Activated CD4-positive, alpha-beta T cell treated with anti-CD3 and anti-CD28 coated beads for 36 hours (primary cell): ENCODE results near the gene LPP. TPM values are rescaled to one million over a fixed set of nuclear protein-coding genes. Genes with fewer than 3 reads are reported as not detected.
A peak's percentile ranks its signal among the peaks of the same experiment; 100 is the strongest.

ENCODE experiments used
- ATAC-seq: fragments of 200-7000 bp; cut with Tn5 transposase; one replicate; pipeline ENCODE4 v1.10.0; 2021; ENCODE audit warnings: mild to moderate bottlenecking, moderate library complexity
- CTCF ChIA-PET: fragments of 350-600 bp; sonication (Branson Sonifier 250); formaldehyde crosslinking; loops from one replicate; lab custom pipeline; 2021; ENCODE audit warnings: antibody characterized with exemption; lab: Charles Lee
- POLR2A ChIA-PET: fragments of 350-600 bp; sonication (Branson Sonifier 250); formaldehyde crosslinking; loops from one replicate; lab custom pipeline; 2021; ENCODE audit warnings: antibody characterized with exemption, inconsistent platforms; lab: Charles Lee
- DNase-seq: peaks from one replicate; pipeline ENCODE4 v3.0.0-alpha.2; 2020
- H3K27ac Mint-ChIP-seq: one replicate; pipeline ENCODE4 v1.8.0; 2021; ENCODE audit warnings: mixed read lengths
- H3K27me3 Mint-ChIP-seq: one replicate; pipeline ENCODE4 v1.8.0; 2021; ENCODE audit warnings: mixed read lengths
- H3K36me3 Mint-ChIP-seq: one replicate; pipeline ENCODE4 v1.8.0; 2021; ENCODE audit warnings: low read depth, mixed read lengths
- H3K4me1 Mint-ChIP-seq: one replicate; pipeline ENCODE4 v1.8.0; 2021; ENCODE audit warnings: mixed read lengths
- H3K4me3 Mint-ChIP-seq: one replicate; pipeline ENCODE4 v1.8.0; 2021; ENCODE audit warnings: mild to moderate bottlenecking, moderate library complexity, mixed read lengths
- H3K9me3 Mint-ChIP-seq: one replicate; pipeline ENCODE4 v1.8.0; 2021; ENCODE audit warnings: low read depth, mixed read lengths
- intact Hi-C, 2 experiments: fragments of 100-400 bp; cut with DNase I in 1 of 2; cut with micrococcal nuclease in 1 of 2; formaldehyde crosslinking; loops; one replicate each; pipeline versions ENCODE4 v1.14.2 to v1.15.1; 2022 to 2024; cut with DNase I, micrococcal nuclease
- total RNA-seq, 2 experiments: library from RNA; stranded (reverse); gene quantifications; one replicate each; pipeline ENCODE4 v1.2.3, GENCODE V29; 2021

The LPP gene
- total RNA-seq, 2 experiments from 2014 or later = 34.7 to 40.6 TPM

- ChIA-PET CTCF (interaction anchor here (0.7 kb wide), 1 partner anchor 524 kb away, joined by 3 read pairs; no protein-coding TSS in a partner anchor), POLR2A (no interaction called here)
- DNase-seq = no peak
- Mint-ChIP-seq H3K27ac (no peak overlapping the region), H3K36me3 (peaks cover 26% of the 10 kb centered on the region), H3K27me3 (no peaks in the 10 kb centered on the region), H3K4me1 (peaks cover 4% of the 10 kb centered on the region), H3K9me3 (peaks cover 2% of the 10 kb centered on the region), H3K4me3 (no peak overlapping the region)
- intact Hi-C loops = no loop called here
- ATAC-seq = peak; percentile 58
Observed at GRCh38 chr3:188489639-188490405, 335.9 kb downstream of the LPP start.

GRCh38 chr3:188490416-188490815 lies 336.5 kb downstream of the LPP start:
- Mint-ChIP-seq H3K4me3 (no peak overlapping the region), H3K36me3 (peaks cover 22% of the 10 kb centered on the region), H3K27me3 (no peaks in the 10 kb centered on the region), H3K9me3 (peaks cover 2% of the 10 kb centered on the region), H3K27ac (no peak overlapping the region), H3K4me1 (peaks cover 4% of the 10 kb centered on the region)
- no peak for ATAC-seq
- CTCF ChIA-PET = interaction anchor here (0.7 kb wide), 1 partner anchor 523 kb away, joined by 3 read pairs; no protein-coding TSS in a partner anchor
- intact Hi-C loops = no loop called here
- POLR2A ChIA-PET = no interaction called here
- no peak for DNase-seq

GRCh38 chr3:188491276-188491687 lies 337.3 kb downstream of the LPP start:
- Mint-ChIP-seq H3K27me3 (no peaks in the 10 kb centered on the region), H3K36me3 (peaks cover 22% of the 10 kb centered on the region), H3K4me1 (peaks cover 4% of the 10 kb centered on the region), H3K4me3 (no peak overlapping the region), H3K9me3 (peaks cover under 1% of the 10 kb centered on the region), H3K27ac (no peak overlapping the region)
- DNase-seq = no peak
- no peak for ATAC-seq
- CTCF ChIA-PET = no interaction called here
- intact Hi-C loops = no loop called here
- POLR2A ChIA-PET = no interaction called here

GRCh38 chr3:188496390-188496789 lies 342.4 kb downstream of the LPP start:
- H3K27me3 Mint-ChIP-seq = no peaks in the 10 kb centered on the region
- H3K4me3 Mint-ChIP-seq = no peak overlapping the region
- CTCF ChIA-PET = interaction anchor here (0.8 to 0.9 kb wide), 2 partner anchors 11 to 317 kb away, joined by 3 to 5 read pairs; no protein-coding TSS in a partner anchor
- H3K27ac Mint-ChIP-seq = no peak overlapping the region
- H3K4me1 Mint-ChIP-seq = no peaks in the 10 kb centered on the region
- peaks cover 3% of the 10 kb centered on the region for H3K9me3 Mint-ChIP-seq
- ATAC-seq = no peak
- intact Hi-C loops = no loop called here
- no peak for DNase-seq
- POLR2A ChIA-PET = no interaction called here
- peaks cover 13% of the 10 kb centered on the region for H3K36me3 Mint-ChIP-seq

- Mint-ChIP-seq H3K9me3 (peaks cover 3% of the 10 kb centered on the region), H3K4me1 (no peaks in the 10 kb centered on the region), H3K4me3 (no peak overlapping the region), H3K27me3 (no peaks in the 10 kb centered on the region), H3K36me3 (peaks cover 13% of the 10 kb centered on the region), H3K27ac (no peak overlapping the region)
- intact Hi-C loops = no loop called here
- ATAC-seq (no peak), DNase-seq (no peak)
- ChIA-PET POLR2A (no interaction called here), CTCF (no interaction called here)
Observed at GRCh38 chr3:188497021-188497420, 343.1 kb downstream of the LPP start.

- intact Hi-C loops = no loop called here
- no peak for DNase-seq
- Mint-ChIP-seq H3K27me3 (no peaks in the 10 kb centered on the region), H3K9me3 (peaks cover 30% of the 10 kb centered on the region), H3K4me1 (peaks cover 10% of the 10 kb centered on the region), H3K27ac (no peak overlapping the region), H3K36me3 (peaks cover 30% of the 10 kb centered on the region), H3K4me3 (no peak overlapping the region)
- POLR2A ChIA-PET = no interaction called here
- ATAC-seq = no peak
- CTCF ChIA-PET = interaction anchor here (1.3 kb wide), 1 partner anchor 764 kb away, joined by 3 read pairs; no protein-coding TSS in a partner anchor
Observed at GRCh38 chr3:188503647-188504046, 349.7 kb downstream of the LPP start.

- intact Hi-C loops = no loop called here
- no peak for ATAC-seq
- Mint-ChIP-seq H3K4me3 (no peak overlapping the region), H3K4me1 (peaks cover 10% of the 10 kb centered on the region), H3K27ac (no peak overlapping the region), H3K27me3 (no peaks in the 10 kb centered on the region), H3K36me3 (peaks cover 30% of the 10 kb centered on the region), H3K9me3 (peaks cover 30% of the 10 kb centered on the region)
- CTCF ChIA-PET = interaction anchor here (0.6 to 0.8 kb wide), 2 partner anchors 11 to 85 kb away, joined by 3 to 5 read pairs; no protein-coding TSS in a partner anchor
- no peak for DNase-seq
- POLR2A ChIA-PET = no interaction called here
Observed at GRCh38 chr3:188505151-188505550, 351.2 kb downstream of the LPP start.

GRCh38 chr3:188505911-188506310 lies 352.0 kb downstream of the LPP start:
- no peak for ATAC-seq
- CTCF ChIA-PET = no interaction called here
- no peak for DNase-seq
- H3K4me1 Mint-ChIP-seq = peaks cover 10% of the 10 kb centered on the region
- H3K36me3 Mint-ChIP-seq = peaks cover 28% of the 10 kb centered on the region
- intact Hi-C loops = loop anchor here in 1 of 2 experiments (2.0 kb wide), 1 partner anchor 19 kb away; no protein-coding TSS in a partner anchor
- POLR2A ChIA-PET = no interaction called here
- H3K27ac Mint-ChIP-seq = no peak overlapping the region
- no peaks in the 10 kb centered on the region for H3K27me3 Mint-ChIP-seq
- no peak overlapping the region for H3K4me3 Mint-ChIP-seq
- H3K9me3 Mint-ChIP-seq = peaks cover 28% of the 10 kb centered on the region

GRCh38 chr3:188506446-188506845 lies 352.5 kb downstream of the LPP start:
- peaks cover 10% of the 10 kb centered on the region for H3K4me1 Mint-ChIP-seq
- DNase-seq (no peak), ATAC-seq (no peak)
- H3K9me3 Mint-ChIP-seq = peaks cover 27% of the 10 kb centered on the region
- ChIA-PET CTCF (interaction anchor here (1.0 kb wide), 1 partner anchor 10 kb away, joined by 5 read pairs; no protein-coding TSS in a partner anchor), POLR2A (no interaction called here)
- H3K27me3 Mint-ChIP-seq = no peaks in the 10 kb centered on the region
- H3K4me3 Mint-ChIP-seq = no peak overlapping the region
- no peak overlapping the region for H3K27ac Mint-ChIP-seq
- peaks cover 25% of the 10 kb centered on the region for H3K36me3 Mint-ChIP-seq
- intact Hi-C loops = loop anchor here in 1 of 2 experiments (2.0 kb wide), 1 partner anchor 18 kb away; no protein-coding TSS in a partner anchor

- peaks cover 25% of the 10 kb centered on the region for H3K9me3 Mint-ChIP-seq
- H3K36me3 Mint-ChIP-seq = peaks cover 20% of the 10 kb centered on the region
- intact Hi-C loops = loop anchor here in 1 of 2 experiments (2.0 kb wide), 1 partner anchor 18 kb away; no protein-coding TSS in a partner anchor
- CTCF ChIA-PET = interaction anchor here (0.6 to 1.0 kb wide), 2 partner anchors 11 to 102 kb away, joined by 3 to 5 read pairs; no protein-coding TSS in a partner anchor
- H3K27ac Mint-ChIP-seq = no peak overlapping the region
- DNase-seq = no peak
- H3K4me1 Mint-ChIP-seq = peaks cover 10% of the 10 kb centered on the region
- H3K4me3 Mint-ChIP-seq = no peak overlapping the region
- no peaks in the 10 kb centered on the region for H3K27me3 Mint-ChIP-seq
- POLR2A ChIA-PET = no interaction called here
- no peak for ATAC-seq
Observed at GRCh38 chr3:188507244-188507720, 353.3 kb downstream of the LPP start.

GRCh38 chr3:188508454-188508853 lies 354.5 kb downstream of the LPP start:
- POLR2A ChIA-PET = no interaction called here
- Mint-ChIP-seq H3K27me3 (no peaks in the 10 kb centered on the region), H3K9me3 (peaks cover 23% of the 10 kb centered on the region), H3K36me3 (peaks cover 17% of the 10 kb centered on the region), H3K27ac (no peak overlapping the region), H3K4me3 (no peak overlapping the region), H3K4me1 (peaks cover 10% of the 10 kb centered on the region)
- intact Hi-C loops = no loop called here
- ATAC-seq = no peak
- no peak for DNase-seq
- CTCF ChIA-PET = no interaction called here
